NCI-H1417 treated with DMSO at 0.1 percent for 48 hours (cell line): Measurements from ENCODE around the gene CRABP2.

Source experiments
- DNase-seq: peaks from one replicate; lab custom pipeline; 2025; lab: John Stamatoyannopoulos, UW

CRABP2 gene

DNA sequence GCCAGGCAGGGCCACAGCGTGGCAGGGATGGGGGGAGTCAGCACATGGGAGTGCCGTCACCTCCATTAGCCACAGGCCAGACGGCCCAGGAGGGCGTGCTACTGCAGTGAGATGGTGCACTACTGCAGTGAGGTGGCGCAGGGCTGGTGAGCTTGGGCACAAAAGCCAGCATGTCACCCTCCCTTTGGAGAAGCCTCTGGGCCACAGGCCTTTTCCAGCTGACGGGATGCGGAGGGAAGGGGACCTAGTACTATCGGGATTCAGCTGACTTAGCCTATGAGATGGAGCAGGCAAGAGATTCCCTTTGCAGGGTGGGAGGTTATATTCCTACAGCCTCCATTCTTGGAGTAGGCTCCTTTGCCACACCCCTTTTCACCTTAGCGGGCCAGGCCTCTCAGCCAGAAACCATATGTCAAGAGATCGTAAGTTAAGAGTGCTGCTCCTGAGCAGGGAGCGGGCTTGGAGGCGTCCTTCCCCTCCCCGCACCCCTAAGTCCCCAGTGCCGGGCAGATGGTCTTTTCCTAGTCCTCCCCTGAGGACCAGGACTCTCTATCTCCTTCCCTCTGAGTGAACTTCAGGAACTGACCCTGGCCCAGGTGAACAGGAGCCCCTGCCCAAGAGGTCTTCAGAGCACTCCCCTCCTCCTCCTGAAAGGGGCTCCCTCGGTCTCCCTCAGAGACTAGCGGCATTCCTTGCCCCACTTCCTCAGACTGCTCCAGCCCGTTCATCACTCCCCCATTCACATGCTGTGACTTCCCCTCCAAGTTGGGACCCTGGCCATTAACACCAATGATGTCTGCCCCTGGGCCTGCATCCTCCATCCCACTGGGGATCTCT, 36.4 kb downstream of the CRABP2 start:
- no peak for DNase-seq

GRCh38 chr1:156667968-156668709, 37.2 kb downstream of the CRABP2 start:
- no peak for DNase-seq

DNA sequence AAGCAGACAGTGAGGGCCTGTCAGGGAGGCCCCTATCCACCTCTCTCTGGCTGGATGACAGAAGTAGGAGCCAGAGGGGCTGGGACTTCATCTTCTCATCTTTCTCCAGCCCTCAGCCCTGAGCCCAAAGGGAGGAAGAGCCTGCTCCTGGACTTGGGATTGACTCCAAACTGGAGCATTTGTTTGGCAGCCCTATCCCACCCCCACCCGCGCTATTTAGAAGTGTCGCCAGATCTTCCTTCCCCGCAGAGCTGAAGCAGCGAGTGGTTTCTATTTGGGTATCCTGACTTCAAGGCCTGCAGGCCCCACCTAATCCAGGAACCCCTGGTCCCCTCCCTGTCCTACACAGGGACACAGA, 37.8 kb downstream of the CRABP2 start:
- DNase-seq: no peak

GRCh38 chr1:156666862-156667609, 38.3 kb downstream of the CRABP2 start:
- no peak for DNase-seq

DNA sequence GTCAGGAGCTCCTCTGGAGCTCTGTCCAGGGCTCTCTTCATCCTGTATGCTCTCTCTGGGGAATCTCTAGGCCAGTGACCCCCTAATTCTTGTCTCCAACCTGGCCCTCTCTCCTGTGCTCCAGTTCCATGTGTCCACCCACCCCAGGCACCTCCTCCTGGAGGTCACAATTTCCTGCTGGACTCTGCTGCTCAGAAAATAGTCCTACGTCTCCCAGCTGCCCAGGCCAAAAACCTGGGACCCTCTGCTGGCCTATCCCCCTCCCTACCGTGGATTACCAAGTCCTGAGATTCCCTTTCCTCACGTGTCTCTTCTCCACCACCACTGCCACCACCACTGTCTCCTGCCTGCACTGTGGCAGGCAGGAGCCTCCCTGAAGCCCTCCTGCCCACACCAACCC, 39.8 kb downstream of the CRABP2 start:
- no peak for DNase-seq

- DNase-seq: no peak
Observed at GRCh38 chr1:156664767-156665411, 40.5 kb downstream of the CRABP2 start.

- DNase-seq: no peak
Observed at GRCh38 chr1:156664046-156664766, 41.2 kb downstream of the CRABP2 start.

DNA sequence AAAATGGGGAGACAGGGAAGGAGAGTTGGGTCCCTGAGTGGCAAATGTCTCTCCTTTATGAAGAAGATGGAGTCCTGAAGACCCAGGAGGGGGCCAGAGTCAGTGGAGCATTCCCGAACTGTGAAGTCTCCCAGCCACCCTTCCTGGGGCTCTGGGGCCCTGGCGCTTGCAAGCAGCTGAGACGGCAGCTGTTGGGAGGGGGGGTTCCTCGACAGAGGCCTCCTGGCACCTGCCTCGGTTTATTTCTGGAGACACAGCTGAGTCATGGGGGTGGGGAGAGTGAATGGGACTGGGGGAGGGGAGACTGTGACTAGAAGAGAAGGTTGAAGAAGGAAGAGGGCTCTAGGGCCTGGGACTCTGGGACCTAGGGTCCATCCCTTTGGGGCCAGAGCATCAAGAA, 42.2 kb downstream of the CRABP2 start:
- no peak for DNase-seq

DNA sequence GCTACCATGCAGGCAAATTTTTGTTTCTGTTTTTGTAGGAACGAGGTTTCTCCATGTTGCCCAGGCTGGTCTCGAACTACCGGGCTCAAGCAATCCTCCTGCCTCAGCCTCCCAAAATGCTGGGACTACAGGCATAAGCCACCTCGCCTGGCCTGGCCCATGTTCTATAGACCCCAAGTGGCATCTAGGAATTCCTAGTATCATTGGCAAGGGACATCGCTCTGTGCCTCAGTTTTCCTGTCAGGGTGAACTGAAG, 42.7 kb downstream of the CRABP2 start:
- DNase-seq: no peak

- DNase-seq: no peak
Observed at GRCh38 chr1:156662005-156662799, 43.2 kb downstream of the CRABP2 start.

DNA sequence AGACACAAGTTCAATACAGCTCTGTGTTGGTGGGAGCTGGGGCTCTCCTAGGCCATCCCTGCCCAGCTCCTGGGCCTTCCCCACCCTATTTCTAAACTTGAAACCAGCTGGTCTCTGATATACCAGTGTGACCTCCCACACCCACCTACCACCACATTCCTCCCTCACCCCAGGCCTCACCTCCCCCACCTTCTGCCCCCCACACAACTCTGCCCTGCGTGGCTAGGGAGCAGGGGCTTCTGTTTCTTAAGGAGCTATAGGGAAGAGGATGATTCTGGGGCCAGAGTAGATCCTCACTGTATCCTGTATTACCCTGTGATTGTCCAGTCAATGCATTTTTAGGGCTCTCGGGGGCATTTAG, 44.7 kb downstream of the CRABP2 start:
- DNase-seq: no peak

DNA sequence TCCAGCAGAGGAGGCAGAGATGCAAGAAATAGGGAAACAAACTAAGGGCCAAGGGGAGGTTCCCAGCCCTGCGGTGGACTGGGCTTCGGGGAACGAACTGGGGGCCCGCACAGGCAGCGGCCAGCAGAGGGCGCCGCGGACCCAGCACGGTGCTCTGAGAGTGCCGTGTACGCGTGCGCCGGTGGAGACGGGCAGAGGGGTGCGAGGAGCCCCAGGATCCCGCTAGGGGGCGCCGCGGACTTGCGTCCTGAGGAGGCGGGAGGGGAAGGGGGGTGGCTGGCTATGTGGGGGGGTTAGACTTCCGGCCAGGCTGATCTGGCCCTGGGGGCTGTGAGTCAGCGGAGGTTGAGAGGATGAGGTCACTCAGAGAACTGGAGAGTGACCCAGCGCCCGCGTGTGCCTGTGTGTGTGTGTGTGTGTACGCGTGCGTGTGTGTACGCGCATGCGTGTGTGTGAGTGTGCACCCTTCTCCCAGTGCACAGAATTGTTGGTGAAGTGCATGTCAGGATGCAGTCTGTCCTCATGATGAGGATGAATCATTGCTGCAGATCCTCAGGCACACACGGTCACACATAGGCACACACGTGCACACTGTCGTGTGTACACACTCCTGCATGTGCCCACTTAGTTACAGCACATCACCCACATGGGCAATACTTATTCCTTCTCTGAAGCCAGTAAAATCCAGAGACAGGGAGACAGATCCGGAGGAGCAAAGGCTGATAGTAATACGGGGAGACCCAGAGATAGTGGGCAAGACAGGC, 45.2 kb downstream of the CRABP2 start:
- peak; percentile 49 for DNase-seq

DNA sequence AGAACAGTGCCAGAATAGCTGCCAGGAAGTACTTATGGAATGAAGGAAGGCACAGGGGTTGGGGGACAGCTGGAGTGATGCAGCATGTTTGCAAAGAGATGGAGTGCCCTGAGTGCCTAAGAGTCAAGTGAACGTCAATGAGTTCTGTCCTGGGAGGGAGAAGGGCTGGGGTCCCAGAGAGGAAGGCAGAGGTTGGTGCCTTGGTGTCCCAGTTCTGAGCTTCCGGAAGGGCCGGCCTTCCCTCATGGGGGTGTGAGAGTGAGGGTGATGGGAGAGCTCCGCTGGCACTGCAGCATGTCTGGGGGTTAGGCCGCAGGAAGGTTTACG, 45.8 kb downstream of the CRABP2 start:
- no peak for DNase-seq

- no peak for DNase-seq
Observed at GRCh38 chr1:156658945-156659574, 46.3 kb downstream of the CRABP2 start.

- no peak for DNase-seq
Observed at GRCh38 chr1:156658496-156658895, 46.9 kb downstream of the CRABP2 start.

- DNase-seq: no peak
Observed at GRCh38 chr1:156657741-156658319, 47.6 kb downstream of the CRABP2 start.

DNA sequence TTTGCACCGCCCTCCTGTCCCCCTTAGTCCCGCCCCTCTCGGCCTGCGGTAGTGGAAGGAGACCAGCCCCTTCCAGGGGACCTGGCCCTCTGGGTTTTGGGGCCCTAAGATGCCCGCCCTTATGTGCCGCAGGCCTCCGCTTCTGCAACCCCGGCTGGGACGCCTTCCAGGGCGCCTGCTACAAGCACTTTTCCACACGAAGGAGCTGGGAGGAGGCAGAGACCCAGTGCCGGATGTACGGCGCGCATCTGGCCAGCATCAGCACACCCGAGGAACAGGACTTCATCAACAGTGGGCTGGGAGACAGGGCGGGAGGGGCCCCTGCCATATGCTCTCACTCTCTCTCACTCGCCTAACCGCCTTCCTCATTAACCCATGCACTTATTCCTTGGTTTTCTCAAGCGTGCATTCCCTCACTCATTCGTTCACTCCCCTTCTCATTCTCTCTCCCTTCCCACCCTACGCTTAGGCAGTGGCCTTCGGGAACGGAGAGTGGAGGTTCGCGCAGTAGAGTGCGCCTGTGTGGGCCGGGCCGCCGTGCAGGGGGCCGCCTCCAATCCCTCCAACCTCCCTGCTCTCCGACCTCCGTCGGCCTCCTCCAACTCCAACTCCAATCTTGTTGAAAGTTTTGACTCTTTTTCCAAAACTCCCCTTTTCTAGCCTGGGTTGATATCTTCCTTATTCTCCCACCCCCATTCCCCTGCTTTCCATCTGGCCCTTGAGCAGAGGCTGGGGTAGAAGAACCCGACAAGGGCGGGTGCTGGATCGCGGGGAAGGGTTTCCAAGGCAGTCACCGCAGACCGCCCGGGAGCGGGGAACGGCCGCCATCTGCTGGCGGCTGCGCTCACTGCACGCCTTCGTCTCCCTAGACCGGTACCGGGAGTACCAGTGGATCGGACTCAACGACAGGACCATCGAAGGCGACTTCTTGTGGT, 48.3 kb downstream of the CRABP2 start:
- no peak for DNase-seq

- no peak for DNase-seq
Observed at GRCh38 chr1:156655904-156656516, 49.4 kb downstream of the CRABP2 start.
